ENCODE data around the gene YIF1A.
A peak's percentile ranks its signal among the peaks of the same experiment; 100 is the strongest.

DNA sequence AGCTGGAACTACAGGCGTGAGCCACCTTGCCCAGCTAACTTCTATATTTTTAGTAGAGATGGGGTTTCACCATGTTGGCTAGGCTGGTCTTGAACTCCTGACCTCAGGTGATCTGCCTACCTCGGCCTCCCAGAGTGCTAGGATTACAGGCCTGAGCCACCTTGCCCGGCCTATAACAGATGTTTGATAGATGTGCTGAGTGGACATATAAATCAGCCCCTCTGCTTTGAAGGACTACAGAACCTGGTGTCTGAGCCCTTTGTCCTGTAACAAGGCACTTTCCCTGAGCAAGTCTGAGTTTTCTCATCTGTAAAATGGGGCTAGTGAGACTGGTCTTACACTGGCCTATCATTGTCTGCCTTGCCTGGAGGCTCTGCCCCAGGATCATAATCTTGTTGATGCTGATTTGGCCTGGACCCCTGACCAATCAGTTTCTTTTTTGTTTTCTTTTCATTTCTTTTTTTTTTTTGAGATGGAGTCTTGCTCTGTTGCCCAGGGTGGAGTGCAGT lies 40.3 kb upstream of the YIF1A start:
- TF ChIP-seq POLR2AphosphoS5 (IDR thresholded peaks at IDR 0.05; ENCODE audit: low read depth, low read length) (no peak), RAD21 (IDR thresholded peaks at IDR 0.05; ENCODE audit: low read depth) (no peak), YY1 (IDR thresholded peaks at IDR 0.05; ENCODE audit: extremely low read depth, insufficient replicate concordance, low read depth, low read length) (no peak), CTCF (IDR thresholded peaks at IDR 0.05 in 2 of 3, conservative IDR thresholded peaks at IDR 0.05 in 1 of 3; ENCODE audit: borderline replicate concordance in 1 of 3, insufficient read depth in 1 of 3, low read depth in 2 of 3, low read length in 2 of 3) (no peak), ZFX (IDR thresholded peaks at IDR 0.05) (0 out of 2 replicates have a peak, but pooled peaks have one; percentile 11), POLR2A (IDR thresholded peaks at IDR 0.05; ENCODE audit: borderline replicate concordance, extremely low read depth, insufficient read depth, insufficient read length) (no peak), SIN3A (IDR thresholded peaks at IDR 0.05; ENCODE audit: low read depth) (no peak), TCF7L2 (IDR thresholded peaks at IDR 0.05; ENCODE audit: borderline replicate concordance, extremely low read depth, insufficient read depth, insufficient read length) (no peak), JUND (IDR thresholded peaks at IDR 0.05) (no peak), EZH2phosphoT487 (IDR thresholded peaks at IDR 0.05; ENCODE audit: borderline replicate concordance) (no peak), CEBPB (IDR thresholded peaks at IDR 0.05; ENCODE audit: low read depth) (no peak)
- TF ChIP-seq, protein P1, sequence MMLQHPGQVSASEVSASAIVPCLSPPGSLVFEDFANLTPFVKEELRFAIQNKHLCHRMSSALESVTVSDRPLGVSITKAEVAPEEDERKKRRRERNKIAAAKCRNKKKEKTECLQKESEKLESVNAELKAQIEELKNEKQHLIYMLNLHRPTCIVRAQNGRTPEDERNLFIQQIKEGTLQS (IDR thresholded peaks at IDR 0.05) = no peak
- TF ChIP-seq, protein P2, sequence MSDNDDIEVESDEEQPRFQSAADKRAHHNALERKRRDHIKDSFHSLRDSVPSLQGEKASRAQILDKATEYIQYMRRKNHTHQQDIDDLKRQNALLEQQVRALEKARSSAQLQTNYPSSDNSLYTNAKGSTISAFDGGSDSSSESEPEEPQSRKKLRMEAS (IDR thresholded peaks at IDR 0.05) = no peak

All from HCT116 (cell line).